GM10248 (cell line): ENCODE results near the gene KHK.
A peak's percentile ranks its signal among the peaks of the same experiment; 100 is the strongest.

ENCODE experiments used
- CTCF ChIA-PET: fragments of 300-600 bp; sonication (Branson Sonifier 250); formaldehyde crosslinking; extraction: SDS; loops from one replicate; lab custom pipeline; 2021; ENCODE audit warnings: antibody characterized with exemption; lab: Yijun Ruan, JAX
- POLR2A ChIA-PET: fragments of 350-650 bp; sonication (Branson Sonifier 250); formaldehyde crosslinking; extraction: SDS; loops from one replicate; lab custom pipeline; 2020; ENCODE audit warnings: antibody characterized with exemption; lab: Yijun Ruan, JAX
- DNase-seq: peaks from one replicate; pipeline ENCODE4 v3.0.0; 2012; ENCODE audit errors: extremely low spot score
- TF ChIP-seq, protein P1 (sequence below): IDR thresholded peaks from 2 replicates; pipeline ENCODE4 v1.5.1; 2012; ENCODE audit warnings: mild to moderate bottlenecking, low read depth; ENCODE audit errors: extremely low read depth, missing control alignments, control extremely low read depth

Gene KHK

DNA sequence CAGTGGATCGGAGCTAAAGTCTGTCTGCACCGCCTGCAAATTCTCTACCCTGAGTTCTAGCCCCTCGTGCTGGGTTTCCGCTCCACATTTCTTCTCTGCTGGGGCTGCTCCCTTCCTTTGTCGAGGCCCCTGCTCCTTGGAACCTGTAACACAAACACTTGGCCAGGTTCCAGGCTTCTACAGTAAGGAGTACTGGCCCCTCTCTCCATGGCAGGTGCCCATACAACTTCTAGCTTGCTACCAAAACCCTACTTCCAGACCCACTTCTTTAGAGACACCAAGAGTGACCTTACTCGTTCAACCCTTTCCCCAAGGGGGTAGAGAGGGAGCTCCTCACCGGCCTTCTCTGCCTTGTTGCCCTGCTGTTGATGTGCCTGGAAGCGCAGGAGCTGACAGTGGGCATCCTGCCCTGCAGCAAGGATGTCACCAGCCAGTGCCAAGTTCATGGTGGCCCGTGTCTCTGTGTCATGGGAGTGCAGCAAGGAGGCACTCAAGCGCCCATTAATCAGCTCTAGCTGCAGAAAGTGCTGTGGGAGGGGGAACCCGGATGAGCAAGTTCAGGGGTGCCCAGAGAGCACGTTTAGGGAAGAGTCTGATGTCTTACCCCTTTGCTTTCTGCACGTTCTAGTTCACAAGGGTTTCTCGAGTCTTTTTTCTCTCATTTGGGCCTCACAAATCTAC lies 46.8 kb downstream of the KHK start:
- CTCF ChIA-PET: interaction anchor here (0.8 to 2.7 kb wide), 14 partner anchors 10 to 171 kb away, joined by 3 to 22 read pairs (median 4); partner anchors contain the start of gene ABHD1
- DNase-seq: no peak
- POLR2A ChIA-PET: interaction anchor here (1.1 kb wide), 1 partner anchor 229 kb away, joined by 3 read pairs; no protein-coding TSS in a partner anchor
- TF ChIP-seq, protein P1, sequence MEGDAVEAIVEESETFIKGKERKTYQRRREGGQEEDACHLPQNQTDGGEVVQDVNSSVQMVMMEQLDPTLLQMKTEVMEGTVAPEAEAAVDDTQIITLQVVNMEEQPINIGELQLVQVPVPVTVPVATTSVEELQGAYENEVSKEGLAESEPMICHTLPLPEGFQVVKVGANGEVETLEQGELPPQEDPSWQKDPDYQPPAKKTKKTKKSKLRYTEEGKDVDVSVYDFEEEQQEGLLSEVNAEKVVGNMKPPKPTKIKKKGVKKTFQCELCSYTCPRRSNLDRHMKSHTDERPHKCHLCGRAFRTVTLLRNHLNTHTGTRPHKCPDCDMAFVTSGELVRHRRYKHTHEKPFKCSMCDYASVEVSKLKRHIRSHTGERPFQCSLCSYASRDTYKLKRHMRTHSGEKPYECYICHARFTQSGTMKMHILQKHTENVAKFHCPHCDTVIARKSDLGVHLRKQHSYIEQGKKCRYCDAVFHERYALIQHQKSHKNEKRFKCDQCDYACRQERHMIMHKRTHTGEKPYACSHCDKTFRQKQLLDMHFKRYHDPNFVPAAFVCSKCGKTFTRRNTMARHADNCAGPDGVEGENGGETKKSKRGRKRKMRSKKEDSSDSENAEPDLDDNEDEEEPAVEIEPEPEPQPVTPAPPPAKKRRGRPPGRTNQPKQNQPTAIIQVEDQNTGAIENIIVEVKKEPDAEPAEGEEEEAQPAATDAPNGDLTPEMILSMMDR: no peak

DNA sequence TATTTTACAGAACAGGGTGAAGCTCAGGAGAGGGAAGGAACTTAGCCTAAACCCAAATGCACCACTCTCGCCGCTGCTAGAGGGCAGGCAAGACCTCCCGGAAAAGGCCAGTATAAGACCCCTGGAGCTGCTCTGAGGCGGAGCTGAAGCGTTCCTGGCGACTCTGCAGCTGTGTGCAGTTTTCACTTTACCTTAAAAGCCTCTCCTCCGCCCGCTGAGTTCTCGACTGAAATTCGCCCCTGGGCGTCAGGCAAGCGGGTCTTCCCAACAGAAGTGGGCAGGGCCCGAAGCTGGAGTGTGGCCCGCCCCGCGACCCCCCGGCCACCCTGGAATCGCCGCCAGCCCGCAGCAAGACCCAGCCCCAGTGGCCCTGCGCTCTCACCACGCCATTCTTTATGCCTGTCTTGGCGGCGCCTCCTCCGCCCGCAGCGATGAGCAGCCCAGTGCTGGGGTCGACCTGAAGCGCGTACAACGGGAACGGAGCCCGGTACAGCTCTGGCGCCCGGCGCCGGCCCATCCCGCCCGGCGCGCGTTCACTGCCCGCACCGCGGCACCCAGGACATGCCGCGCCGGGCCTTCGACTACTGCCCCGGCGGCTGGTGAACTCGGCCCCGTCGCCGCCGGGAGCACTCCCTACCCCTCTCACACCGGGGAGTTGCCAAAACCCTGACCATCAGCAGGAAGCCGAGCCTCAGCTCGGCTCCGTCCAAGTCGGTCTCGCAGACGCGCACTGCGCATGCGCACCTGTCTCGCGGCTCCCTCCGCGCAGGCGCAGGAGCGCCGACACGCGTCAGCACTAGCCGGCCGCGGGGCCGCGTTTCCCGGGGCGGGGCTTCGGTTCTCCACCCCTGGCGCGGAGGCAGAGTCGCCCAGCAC lies 47.6 kb downstream of the KHK start, which contains the start of gene PREB:
Gene PREB (minus strand): TSS at position 732 of the 876 bp plus-strand sequence. CDS start 215 bp downstream, at position 517.
- TF ChIP-seq, protein P1: peak; percentile 43
- ChIA-PET CTCF (interaction anchor here (0.8 to 2.7 kb wide), 16 partner anchors 10 to 172 kb away, joined by 3 to 22 read pairs (median 4); partner anchors contain the start of gene ABHD1), POLR2A (interaction anchor here (1.1 kb wide), 1 partner anchor 228 kb away, joined by 3 read pairs; no protein-coding TSS in a partner anchor)
- peak; percentile 100 for DNase-seq

DNA sequence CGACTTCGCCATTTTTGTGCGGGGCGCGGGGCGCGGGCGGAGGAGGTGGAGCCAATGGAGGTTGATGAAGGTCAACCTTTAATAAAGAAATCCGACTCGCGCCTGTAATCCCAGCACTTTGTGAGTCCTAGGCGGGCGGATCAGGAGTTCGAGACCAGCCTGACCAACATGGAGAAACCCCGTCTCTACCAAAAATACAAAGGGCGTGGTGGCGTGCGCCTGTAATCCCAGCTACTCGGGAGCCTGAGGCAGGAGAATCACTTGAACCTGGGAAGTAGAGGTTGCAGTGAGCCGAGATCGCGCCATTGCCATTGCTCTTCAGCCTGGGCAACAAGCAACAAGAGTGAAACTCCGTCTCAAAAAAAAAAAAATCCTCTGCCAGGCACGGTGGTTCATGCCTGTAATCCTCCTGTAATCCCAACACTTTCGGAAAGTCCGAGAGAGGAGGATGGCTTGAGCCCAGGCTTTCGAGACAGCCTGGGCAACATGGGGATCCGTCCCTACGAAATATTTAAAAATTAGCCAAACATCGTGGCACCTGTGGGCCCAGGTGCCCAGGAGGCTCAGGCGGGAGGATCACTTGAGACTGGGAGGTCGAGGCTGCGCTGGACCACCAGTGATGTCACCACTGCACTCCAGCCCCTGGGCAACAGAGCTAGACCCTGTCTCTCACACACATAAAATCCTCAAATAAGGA lies 48.4 kb downstream of the KHK start:
- no peak for DNase-seq
- POLR2A ChIA-PET: no interaction called here
- CTCF ChIA-PET: interaction anchor here (1.4 to 2.7 kb wide), 8 partner anchors 11 to 173 kb away, joined by 3 to 22 read pairs (median 6); partner anchors contain the start of gene ABHD1
- TF ChIP-seq, protein P1: no peak

- ChIA-PET CTCF (interaction anchor here (1.4 to 2.7 kb wide), 4 partner anchors 12 to 56 kb away, joined by 3 to 14 read pairs (median 5); partner anchors contain the start of gene ABHD1), POLR2A (no interaction called here)
- DNase-seq: no peak
- TF ChIP-seq, protein P1: no peak
Observed at GRCh38 chr2:27135478-27135955, 48.9 kb downstream of the KHK start.

GRCh38 chr2:27136751-27137150 lies 50.2 kb downstream of the KHK start:
- ChIA-PET CTCF (interaction anchor here (1.6 to 1.9 kb wide), 2 partner anchors 13 to 33 kb away, joined by 3 to 7 read pairs; partner anchors contain the start of gene ABHD1), POLR2A (no interaction called here)
- TF ChIP-seq, protein P1: no peak
- DNase-seq: no peak
